OCI-LY3 (cell line): ENCODE results near the gene IQGAP2.

ENCODE experiments used
- H2AFZ ChIP-seq: fragments of 200-600, 300-600 bp; shearing (Covaris generic); 2 replicates; pipeline ENCODE4 v1.6.0; 2014; ENCODE audit warnings: antibody characterized with exemption, low read depth, low read length
- H3K27ac ChIP-seq: fragments of 200-600, 300-600 bp; sonication (generic); 2 replicates; pipeline ENCODE4 v1.5.1; 2014; ENCODE audit warnings: mild to moderate bottlenecking, low read length, moderate library complexity, mixed read lengths
- H3K27me3 ChIP-seq: fragments of 200-600, 300-600 bp; sonication (generic); 2 replicates; pipeline ENCODE4 v1.6.1; 2014; ENCODE audit warnings: low read depth, low read length, mixed read lengths
- H3K36me3 ChIP-seq: fragments of 200-600, 300-600 bp; sonication (generic); replicated peaks from 2 replicates; pipeline ENCODE3; 2014; ENCODE audit warnings: low read depth, low read length, mixed read lengths
- H3K4me1 ChIP-seq: fragments of 300-600, 200-600 bp; sonication (generic); 2 replicates; pipeline ENCODE4 v1.6.1; 2014; ENCODE audit warnings: low read length, mixed read lengths
- H3K4me2 ChIP-seq: fragments of 200-600, 300-600 bp; sonication (generic); 2 replicates; pipeline ENCODE4 v1.6.1; 2014; ENCODE audit warnings: low read length, mixed read lengths
- H3K4me3 ChIP-seq: fragments of 300-600, 200-600 bp; sonication (generic); 2 replicates; pipeline ENCODE4 v1.5.1; 2014; ENCODE audit warnings: antibody characterized with exemption, mild to moderate bottlenecking, low read length, moderate library complexity
- H3K79me2 ChIP-seq: fragments of 300-600, 200-600 bp; shearing (Covaris generic); 2 replicates; pipeline ENCODE4 v1.6.1; 2014; ENCODE audit warnings: mild to moderate bottlenecking, low read length, mixed read lengths
- H3K9ac ChIP-seq: fragments of 300-600, 200-600 bp; shearing (Covaris generic); 2 replicates; pipeline ENCODE4 v1.6.0; 2014; ENCODE audit warnings: mild to moderate bottlenecking, low read length, moderate library complexity
- H3K9me3 ChIP-seq: fragments of 200-600, 300-600 bp; shearing (Covaris generic); 2 replicates; pipeline ENCODE4 v1.6.1; 2014; ENCODE audit warnings: low read length, mixed read lengths; ENCODE audit not compliant: insufficient read depth
- H4K20me1 ChIP-seq: fragments of 200-600, 300-600 bp; sonication (generic); 2 replicates; pipeline ENCODE4 v1.6.1; 2016; ENCODE audit warnings: low read length, mixed read lengths; ENCODE audit not compliant: insufficient read depth
- CTCF ChIP-seq: fragments of 200-600, 300-600 bp; sonication (generic); IDR thresholded peaks from 2 replicates; pipeline ENCODE4 v1.5.1; 2014; ENCODE audit warnings: antibody characterized with exemption, low read length, low read depth
- EZH2phosphoT487 ChIP-seq: fragments of 200-600 bp; shearing (Covaris generic); IDR thresholded peaks from 2 replicates; pipeline ENCODE4 v1.6.1; 2018; ENCODE audit warnings: antibody characterized with exemption, mixed run types, low read depth

The IQGAP2 gene

DNA sequence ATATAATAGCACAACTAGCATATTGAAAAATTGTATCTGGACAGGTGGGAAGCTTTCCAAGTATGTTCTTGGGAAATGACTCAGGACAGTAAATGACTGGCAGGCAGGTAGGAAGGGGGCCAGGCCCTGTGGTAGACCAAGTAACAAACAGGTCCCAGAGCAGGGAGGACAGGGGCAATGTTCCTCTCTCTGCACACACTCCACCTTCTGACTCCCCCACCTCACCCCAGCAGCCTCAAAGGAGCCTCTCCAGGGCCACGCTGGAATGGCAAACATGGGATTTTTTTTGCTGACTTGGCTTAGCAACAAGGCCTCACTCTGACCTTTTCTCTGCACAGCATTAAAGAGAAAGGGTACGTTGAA lies 31.1 kb upstream of the IQGAP2 start:
- no peak overlapping the region for H3K9ac ChIP-seq
- no peaks in the 10 kb centered on the region for H3K27me3 ChIP-seq
- no peak overlapping the region for H2AFZ ChIP-seq
- no peaks in the 10 kb centered on the region for H3K36me3 ChIP-seq
- no peaks in the 10 kb centered on the region for H3K4me1 ChIP-seq
- no peak overlapping the region for H3K4me2 ChIP-seq
- no peaks in the 10 kb centered on the region for H3K79me2 ChIP-seq
- H3K9me3 ChIP-seq: no peaks in the 10 kb centered on the region
- H4K20me1 ChIP-seq: no peaks in the 10 kb centered on the region
- H3K4me3 ChIP-seq: no peak overlapping the region
- TF ChIP-seq EZH2phosphoT487: no peak
- H3K27ac ChIP-seq: no peak overlapping the region

GRCh38 chr5:76372323-76373054 lies 30.6 kb upstream of the IQGAP2 start:
- no peak overlapping the region for H3K4me3 ChIP-seq
- H3K27me3 ChIP-seq: no peaks in the 10 kb centered on the region
- H3K9ac ChIP-seq: no peak overlapping the region
- no peak overlapping the region for H2AFZ ChIP-seq
- no peaks in the 10 kb centered on the region for H3K9me3 ChIP-seq
- H3K4me1 ChIP-seq: no peaks in the 10 kb centered on the region
- no peak overlapping the region for H3K27ac ChIP-seq
- no peaks in the 10 kb centered on the region for H4K20me1 ChIP-seq
- H3K4me2 ChIP-seq: no peak overlapping the region
- no peaks in the 10 kb centered on the region for H3K36me3 ChIP-seq
- no peaks in the 10 kb centered on the region for H3K79me2 ChIP-seq
- TF ChIP-seq CTCF: no peak
- no peak for TF ChIP-seq EZH2phosphoT487

DNA sequence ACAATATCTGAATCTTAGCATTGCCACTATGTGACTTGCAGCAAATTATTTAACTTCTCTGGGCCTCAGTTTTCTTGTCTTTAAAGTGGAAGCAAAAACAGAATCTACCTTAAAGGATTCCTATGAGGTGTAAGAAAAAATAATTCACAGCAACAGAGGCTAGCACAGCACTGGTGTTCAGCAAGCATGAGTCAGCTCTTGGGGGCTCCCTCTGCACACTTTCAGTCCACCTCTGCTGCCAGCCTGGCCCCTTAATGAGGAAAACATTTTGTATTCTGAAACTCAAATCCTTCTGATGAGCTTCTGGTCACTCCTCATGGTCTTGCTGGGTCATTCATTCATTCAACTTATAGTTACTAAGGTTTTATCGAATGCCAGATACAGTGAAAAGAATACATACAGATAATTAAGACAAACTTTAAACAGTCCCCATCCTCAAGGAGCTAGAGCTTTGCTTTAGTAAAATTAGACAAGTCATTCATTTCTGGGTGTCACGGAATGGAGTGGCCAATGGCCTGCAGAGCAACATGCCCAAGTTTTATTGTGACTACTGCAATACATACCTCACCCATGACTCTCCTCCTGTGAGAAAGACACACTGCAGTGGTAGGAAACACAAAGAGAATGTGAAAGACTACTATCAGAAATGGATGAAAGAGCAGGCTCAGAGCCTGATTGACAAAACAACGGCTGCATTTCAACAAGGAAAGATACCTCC lies 26.8 kb upstream of the IQGAP2 start:
- Histone ChIP-seq H3K9me3 (no peaks in the 10 kb centered on the region), H3K27ac (no peak overlapping the region), H3K9ac (no peak overlapping the region), H3K4me2 (no peak overlapping the region), H4K20me1 (no peaks in the 10 kb centered on the region), H2AFZ (no peak overlapping the region), H3K4me3 (no peak overlapping the region), H3K27me3 (no peaks in the 10 kb centered on the region), H3K36me3 (no peaks in the 10 kb centered on the region), H3K79me2 (no peaks in the 10 kb centered on the region), H3K4me1 (no peaks in the 10 kb centered on the region)
- TF ChIP-seq CTCF (no peak), EZH2phosphoT487 (no peak)

DNA sequence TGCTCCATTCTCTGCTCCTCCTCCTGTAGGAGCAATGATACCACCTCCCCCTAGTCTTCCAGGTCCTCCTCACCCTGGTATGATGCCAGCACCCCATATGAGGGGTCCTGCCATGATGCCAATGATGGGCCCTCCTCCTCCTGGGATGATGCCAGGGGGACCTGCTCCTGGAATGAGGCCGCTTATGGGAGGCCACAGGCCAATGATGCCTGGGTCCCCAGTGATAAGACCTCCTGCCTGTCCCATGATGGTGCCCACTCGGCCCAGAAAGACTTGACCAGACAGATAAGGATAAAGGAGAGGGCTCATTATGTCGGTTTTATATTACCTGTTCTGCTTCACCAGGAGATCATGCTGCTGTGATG lies 26.2 kb upstream of the IQGAP2 start:
- Histone ChIP-seq H3K9ac (no peak overlapping the region), H2AFZ (no peak overlapping the region), H3K27ac (no peak overlapping the region), H3K4me2 (no peak overlapping the region), H3K4me3 (no peak overlapping the region), H3K9me3 (no peaks in the 10 kb centered on the region), H3K4me1 (no peaks in the 10 kb centered on the region), H3K27me3 (no peaks in the 10 kb centered on the region), H4K20me1 (no peaks in the 10 kb centered on the region), H3K79me2 (no peaks in the 10 kb centered on the region), H3K36me3 (no peaks in the 10 kb centered on the region)
- TF ChIP-seq EZH2phosphoT487 (no peak), CTCF (no peak)
